ENCODE data around the gene DNMT1.

DNMT1 gene

DNA sequence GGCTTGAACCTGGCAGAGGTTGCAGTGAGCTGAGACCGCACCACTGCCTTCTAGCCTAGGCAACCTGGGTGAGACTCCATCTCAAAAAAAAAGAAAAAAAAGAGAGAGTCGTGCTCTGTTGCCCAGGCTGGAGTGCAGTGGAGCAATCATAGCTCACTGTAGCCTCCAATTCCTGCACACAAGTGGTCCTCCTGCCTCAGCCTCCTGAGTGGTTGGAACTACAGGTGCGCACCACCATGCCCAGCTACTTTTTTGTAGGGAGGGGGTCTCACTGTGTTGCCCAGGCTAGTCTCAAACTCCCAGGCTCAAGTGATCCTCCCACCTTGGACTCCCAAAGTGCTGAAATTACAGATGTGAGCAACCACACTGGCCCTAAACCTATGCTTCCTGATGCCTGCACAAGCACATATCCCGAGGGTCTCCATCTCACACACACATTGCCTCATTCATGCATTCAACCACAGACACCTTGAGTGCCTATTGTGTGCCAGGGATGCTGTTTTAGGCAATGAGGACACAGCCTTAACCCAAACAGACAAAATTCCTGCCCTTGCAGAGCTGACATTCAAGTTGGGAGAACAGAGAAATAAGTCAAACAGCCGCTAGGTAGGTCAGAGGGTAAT, 94.5 kb downstream of the DNMT1 start:
- in situ Hi-C loops (cut with MboI; ENCODE audit: low sequenced_read_pairs): no loop called here

DNA sequence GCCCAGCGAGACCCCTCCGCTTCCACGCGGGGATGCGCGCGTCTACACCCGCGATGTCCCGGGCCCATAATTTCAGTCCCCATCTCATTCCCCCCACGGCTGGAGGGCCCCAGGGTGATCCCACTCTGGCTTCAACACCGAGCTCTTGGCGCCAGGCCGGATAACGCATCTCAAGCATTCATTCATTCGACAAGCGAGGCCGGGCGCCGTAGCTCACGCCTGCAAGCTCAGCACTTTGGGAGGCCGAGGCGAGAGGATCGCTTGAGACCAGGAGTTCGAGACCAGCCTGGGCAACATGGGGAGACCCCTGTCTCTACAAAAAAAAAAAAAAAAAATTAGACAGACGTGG, 98.2 kb downstream of the DNMT1 start:
- in situ Hi-C loops (cut with MboI; ENCODE audit: low sequenced_read_pairs): no loop called here

DNA sequence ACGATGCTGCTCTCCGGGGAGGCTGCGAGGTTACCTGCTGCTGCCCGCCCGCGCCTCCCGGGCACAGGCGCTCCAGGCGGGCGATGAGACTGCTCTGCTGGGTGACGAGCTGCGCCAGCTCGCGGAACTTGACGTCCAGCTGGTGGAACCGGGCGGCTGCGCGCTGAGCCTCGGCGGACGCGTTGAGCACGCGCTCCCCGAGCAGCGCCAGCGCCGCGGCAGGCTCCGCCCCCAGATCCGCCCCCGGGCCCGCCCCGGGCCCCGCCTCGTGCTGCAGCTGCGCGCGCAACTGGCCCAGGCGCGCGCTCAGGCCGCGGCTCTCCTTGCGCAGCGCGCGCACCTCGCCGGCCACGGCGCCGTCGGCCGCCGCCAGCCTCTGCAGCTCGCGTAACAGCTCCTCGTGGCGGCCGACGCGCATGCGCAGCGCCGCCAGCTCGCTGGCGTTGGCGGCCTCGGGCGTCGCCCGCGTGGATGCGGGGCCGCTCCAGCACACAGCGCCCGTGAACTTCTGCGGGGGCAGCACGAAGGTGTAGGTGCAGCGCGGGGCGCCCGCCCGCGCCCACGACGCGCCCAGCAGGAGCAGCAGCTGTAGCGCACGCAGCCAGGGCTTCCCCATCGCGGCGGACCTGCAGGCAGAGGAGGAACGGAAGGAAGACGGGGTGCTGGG, 98.7 kb downstream of the DNMT1 start:
- in situ Hi-C loops (cut with MboI; ENCODE audit: low sequenced_read_pairs): no loop called here

DNA sequence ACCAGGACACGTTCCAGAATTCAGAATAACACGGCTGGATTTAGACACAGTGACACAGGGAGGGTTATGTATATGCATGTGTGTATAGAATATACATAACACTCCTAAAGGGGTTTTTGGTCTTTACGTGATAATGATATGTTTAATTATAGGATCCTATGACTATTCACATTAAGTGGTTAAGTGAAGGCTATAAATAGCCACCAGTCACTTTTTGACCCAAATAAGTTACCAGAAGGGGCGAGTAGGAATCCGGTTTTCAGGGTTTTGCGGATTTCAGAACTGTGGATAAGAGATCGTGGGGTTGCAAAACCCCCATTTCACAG, 99.2 kb downstream of the DNMT1 start:
- in situ Hi-C loops (cut with MboI; ENCODE audit: low sequenced_read_pairs): no loop called here

DNA sequence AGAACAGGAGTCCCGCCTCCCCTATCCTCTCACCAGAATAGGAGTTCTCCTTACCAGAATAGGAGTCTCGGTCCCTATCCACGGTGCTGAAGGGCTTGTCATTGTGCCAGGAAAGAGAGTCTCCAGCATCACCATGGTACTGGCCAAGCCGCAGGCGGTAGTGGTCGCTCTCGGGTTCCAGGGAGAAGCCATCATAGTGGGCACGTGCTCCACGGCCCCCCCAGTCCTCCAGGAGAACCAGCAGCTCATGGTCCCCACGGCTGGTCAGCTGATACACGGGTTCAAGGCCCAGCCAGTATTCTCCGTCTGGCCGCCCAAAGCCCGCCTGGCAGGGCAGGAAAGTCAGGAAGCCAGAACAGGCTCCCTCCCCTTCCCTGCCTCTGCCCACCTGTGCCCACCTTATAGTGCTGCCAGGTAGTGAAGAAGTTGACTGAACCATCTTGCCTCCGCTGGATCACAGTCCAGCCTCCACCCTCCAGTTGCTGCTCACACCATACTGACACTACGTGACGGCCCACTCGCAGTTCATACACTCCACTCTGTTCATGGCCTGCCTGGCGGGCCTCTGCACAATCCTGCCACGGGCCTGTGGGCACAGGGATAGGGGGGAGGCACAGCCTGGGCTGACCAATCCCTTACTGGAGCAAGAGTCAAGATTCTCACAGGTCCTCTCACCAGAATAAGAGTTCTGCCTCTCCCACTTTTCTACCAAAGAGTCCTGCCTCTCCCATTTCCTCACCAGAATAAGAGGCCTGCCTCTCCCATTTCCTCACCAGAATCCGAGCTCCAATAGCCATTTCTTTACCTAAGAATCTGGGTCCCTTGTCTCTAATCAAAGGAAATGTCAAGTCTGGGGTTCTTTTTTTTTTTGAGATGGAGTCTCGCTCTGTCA, 101.2 kb downstream of the DNMT1 start:
- in situ Hi-C loops (cut with MboI; ENCODE audit: low sequenced_read_pairs): no loop called here

DNA sequence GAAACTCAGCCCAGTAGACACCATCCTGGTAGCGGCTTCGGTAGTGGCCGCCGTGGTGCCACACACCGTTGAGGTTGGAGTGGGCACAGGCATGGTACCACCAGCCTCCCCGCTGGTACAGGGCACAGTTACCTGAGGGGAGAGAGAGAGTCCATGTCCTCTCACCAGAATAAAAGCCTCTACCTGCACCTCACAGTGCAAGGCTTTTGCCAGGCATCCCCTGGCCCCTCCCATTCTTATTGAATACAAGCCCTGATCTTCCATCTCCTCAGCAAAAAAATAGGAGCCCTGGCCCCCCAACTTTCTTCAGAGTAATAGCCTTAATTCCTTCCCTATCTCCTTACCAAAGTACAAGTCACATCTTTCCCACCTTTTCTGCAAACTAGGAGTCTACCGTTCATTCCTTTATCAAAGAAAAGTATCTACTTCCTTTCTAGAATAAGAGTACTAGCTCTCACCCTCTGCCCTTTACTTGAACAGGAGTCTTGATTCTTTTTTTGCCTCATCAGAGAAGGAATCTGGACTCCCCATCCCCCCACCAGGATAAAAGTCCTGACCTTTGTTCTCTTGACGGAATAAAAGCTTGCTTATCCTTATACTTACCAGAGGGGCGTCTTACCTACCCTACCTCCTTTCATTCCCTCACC, 102.0 kb downstream of the DNMT1 start:
- in situ Hi-C loops (cut with MboI; ENCODE audit: low sequenced_read_pairs): no loop called here

DNA sequence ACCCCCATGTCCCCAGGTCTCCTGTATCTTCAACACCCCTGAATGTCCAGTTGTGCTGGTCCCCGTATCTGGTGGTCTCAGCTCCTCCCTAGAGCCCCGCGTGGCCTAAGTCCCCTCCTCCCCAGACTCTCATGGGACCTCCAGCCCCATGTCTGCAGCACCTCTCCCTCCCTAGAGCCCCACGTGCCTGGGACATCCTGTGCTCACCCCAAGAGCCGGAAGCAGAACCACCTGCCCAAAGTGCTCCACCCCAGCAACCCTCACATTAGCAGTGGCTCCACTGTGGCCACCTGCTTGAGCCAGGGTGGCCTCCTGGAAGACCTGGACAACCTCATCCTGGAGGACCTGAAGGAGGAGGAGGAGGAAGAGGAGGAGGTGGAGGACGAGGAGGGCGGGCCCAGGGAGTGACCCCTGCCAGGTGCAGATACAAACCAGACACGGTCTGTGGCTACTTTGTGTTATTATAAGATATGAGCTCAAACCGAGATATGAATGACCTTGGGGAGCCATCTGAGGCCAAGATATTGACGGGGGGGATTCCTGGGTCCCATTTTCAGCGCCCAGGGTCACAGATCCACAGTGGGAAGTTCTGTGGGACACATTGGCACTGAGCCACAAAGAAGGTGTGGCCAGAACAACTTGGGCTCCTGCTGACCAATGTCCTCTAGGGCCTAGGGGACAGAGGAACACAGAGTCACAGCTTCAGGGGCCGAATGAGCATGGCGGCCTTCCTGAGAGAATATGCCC, 102.7 kb downstream of the DNMT1 start:
- in situ Hi-C loops (cut with MboI; ENCODE audit: low sequenced_read_pairs): no loop called here

DNA sequence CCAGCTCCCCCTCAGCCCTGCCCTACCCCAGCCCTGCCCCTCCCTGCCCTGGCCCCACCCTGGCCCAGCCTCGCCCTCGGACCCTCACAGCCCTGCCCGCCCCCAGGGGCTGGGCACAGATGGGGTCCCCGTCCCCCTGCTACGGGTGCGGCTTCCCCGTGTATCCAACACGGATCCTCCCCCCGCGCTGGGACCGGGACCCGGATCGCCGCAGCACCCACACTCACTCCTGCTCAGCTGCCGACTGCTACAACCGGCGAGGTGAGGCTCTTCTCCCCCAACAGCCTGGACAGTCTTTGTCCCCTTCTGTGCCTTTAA, 103.4 kb downstream of the DNMT1 start:
- in situ Hi-C loops (cut with MboI; ENCODE audit: low sequenced_read_pairs): no loop called here

DNA sequence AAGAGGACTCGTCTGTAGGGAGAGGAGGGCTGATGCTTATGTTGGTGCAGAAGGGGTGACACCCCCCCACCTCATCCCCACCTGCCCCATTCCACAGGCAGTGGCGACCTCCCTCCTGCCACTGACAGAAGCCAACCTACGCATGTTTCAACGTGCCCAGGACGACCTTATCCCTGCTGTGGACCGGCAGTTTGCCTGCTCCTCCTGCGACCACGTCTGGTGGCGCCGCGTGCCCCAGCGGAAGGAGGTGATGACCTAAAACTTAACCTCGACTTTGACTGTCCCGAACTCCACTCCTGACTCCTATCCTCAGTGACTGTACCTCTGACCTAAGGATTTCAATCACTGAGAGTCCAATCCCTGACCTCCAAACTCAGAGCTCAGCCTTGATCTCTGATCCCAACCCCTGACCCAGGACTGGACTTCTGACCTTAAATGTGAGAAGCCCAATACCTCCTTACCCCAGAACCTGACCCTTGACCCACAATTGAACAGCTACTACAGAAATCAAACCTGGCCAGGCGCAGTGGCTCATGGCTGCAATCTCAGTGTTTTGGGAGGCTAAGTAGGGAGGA, 104.9 kb downstream of the DNMT1 start:
- in situ Hi-C loops (cut with MboI; ENCODE audit: low sequenced_read_pairs): no loop called here

DNA sequence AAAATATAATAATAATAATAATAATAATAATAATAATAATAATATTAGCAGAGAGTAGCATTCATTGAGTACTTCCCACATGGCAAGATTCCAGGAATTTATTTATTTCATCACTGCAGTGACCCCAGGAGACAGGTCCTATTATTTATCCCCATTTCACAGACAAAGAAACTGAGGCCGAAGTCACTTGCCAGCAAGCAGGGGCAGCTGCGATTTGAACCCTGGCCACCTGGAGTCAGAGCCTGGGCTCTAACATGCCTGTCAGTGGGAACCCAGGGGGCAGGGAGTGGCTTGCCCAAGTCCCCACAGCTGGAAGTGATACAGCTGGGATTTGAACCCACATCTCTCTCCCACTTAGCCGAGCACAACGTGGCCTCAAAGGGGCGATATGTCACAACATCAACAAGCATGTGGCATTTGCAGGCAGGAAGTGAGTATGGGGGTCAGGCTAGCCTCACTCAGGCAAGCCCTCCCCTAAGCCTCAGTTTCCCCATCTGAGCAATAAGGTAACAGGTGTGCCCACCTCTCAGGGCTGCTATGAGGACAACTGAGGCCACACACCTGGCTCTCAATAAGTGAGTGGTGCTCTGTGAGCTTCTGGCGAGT, 105.7 kb downstream of the DNMT1 start:
- in situ Hi-C loops (cut with MboI; ENCODE audit: low sequenced_read_pairs): no loop called here

DNA sequence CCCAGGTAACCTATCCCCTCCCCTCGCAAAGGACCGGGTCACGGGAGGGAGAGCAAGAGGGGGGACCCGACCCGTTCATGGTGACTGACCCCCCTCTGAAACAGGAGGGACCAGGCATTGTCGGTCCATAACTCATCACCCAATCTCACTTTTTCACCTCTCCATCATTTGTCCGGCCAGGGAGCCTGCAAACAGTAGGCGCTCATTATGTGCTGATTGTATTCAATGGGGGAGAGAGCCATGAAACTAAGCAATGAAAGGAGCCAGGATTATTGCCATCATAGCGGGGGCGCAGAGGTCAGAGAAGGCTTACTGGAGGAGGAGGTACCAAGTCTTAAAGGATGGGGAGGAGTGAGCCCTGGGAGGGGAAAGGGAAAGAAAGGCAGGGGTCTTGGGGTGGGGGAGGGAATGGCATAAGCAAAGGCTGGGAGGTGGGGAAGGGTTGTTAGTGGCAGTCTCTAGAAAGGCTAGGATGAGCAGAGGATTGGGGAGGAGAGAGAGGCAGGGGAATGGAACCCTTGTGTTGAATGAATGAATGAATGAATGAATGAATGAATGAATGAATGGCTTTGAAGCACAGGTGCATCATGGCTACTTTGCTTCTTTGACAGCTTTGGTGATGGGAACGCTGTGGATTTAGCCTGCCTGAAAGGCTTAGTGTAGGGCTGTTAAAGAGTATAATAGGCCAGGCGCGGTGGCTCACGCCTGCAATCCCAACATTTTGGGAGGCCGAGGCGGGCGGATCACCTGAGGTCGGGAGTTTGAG, 107.3 kb downstream of the DNMT1 start:
- in situ Hi-C loops (cut with MboI; ENCODE audit: low sequenced_read_pairs): no loop called here

DNA sequence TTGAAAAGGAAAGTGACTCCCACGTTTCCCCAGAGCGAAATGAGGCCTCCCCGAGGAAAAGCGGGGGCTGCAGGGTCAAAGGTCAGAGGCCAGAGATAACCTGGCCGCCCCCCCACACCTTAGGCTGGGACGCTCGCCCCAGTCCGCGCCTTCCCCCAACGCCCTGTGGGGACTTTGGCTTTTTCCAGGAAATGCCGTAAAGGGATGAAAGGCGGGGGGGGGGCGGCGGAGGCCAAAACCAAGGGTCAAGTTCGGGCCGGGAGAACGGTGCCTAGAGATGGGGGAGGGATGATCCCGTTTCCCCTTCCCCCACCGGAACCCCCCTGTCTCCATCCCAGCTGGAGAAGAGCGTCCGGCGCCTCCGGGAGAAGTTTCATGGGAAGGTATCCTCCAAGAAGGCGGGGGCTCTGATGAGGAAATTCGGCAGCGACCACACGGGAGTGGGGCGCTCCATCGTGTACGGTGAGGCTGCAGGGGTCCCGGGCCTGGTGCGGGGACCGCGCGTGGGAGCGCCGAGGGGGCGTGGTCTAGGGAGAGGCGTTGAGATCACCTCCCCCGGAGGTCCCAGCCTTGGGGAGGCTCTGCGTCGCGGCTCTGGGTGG, 108.1 kb downstream of the DNMT1 start:
- in situ Hi-C loops (cut with MboI; ENCODE audit: low sequenced_read_pairs): no loop called here

DNA sequence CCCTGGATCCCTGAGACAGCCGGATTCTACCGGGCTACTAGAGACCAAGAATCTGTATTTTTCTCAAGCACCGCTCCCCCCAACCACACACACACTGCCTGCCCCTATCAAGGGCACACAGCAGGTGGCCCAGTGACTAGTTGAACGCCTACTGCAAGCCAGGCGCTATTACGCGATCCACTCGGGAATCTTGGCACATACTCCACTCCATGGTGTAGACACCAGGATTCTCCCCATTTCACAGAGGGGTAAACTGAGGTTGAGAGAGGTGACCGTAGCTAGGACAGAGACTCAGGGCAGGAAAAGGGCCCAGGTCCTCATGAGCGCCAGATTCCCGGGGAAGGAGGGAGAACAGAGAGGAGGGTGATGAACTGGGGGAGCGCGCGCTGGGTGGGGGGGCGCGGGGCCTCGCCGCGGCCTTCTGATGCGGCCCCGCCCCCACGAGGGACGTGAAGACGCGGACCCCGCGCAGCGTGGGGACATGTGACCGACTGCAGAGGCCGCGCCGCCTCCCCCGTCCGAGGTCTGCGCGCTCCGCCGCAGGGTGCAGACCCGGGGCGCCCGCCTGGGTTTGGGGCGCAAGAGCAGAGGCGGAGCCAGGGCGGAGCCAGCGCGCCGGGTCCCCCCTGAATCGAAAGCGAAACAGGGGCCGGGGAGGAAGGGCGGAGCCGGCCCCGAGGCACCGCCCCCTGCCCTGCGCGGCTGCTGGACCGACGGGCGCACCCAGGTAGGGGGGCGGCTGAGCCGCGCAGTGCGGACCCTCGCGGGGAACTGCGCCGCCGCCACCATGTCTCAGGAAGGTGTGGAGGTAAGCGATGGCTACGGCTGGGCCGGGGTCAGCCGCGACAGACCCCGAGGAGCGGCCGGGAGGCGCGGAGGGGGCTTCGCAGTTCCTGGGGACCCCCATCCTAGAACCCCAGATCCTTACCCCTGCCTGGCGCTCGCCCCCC, 108.8 kb downstream of the DNMT1 start, which contains the start of gene SHFL:
SHFL (plus strand) TSS at position 677 of the 950 bp plus-strand sequence; CDS start at position 788, 111 bp downstream.
- in situ Hi-C loops (cut with MboI; ENCODE audit: low sequenced_read_pairs): no loop called here

DNA sequence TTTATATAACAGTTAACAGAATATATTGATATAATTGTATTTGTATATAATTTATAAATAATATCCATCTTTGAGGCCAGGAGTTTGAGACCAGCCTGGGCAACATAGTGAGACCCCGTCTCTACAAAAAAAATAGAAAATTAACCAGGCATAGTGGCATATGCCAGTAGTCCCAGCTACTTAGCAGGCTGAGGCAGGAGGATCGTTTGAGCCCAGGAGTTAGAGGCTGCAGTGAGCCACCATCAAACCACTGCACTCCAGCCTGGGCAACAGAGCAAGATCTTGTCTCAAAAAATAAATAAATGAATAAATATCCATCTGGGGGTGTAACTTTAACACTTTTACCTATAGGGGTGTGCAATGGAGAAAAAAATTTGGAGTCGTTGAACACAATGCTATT, 110.0 kb downstream of the DNMT1 start:
- in situ Hi-C loops (cut with MboI; ENCODE audit: low sequenced_read_pairs): no loop called here

DNA sequence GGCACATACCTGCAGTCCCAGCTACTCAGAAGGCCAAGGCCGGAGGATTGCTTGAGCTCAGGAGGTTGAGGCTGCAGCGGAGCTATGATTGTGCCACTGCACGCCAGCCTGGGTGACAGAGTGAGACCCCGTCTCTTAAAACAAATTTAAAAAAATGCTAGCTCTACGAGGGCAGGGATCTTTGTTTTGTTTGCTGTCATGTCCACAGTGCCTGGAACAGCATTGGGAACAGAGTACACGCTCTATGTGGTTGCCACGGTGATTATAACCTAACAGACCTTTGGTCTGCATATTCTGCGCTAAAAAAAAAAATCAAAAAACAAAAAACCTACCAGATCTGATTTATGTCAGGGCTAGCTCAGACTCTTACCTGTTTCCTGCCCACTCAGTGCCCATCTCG, 110.8 kb downstream of the DNMT1 start:
- in situ Hi-C loops (cut with MboI; ENCODE audit: low sequenced_read_pairs): no loop called here

Data from HL-60/S4 (cell line).